Fibroblast of gingiva (primary cell): ENCODE measurements around the gene CCL20.
"Not testable (repeated sequence)": the region's sequence is repeated elsewhere in the genome, so short reads cannot be mapped to it uniquely, and the experiment has no call there.

Experiments
- DNase-seq: peaks from one replicate; pipeline ENCODE4 v3.0.0-alpha.2; 2011; ENCODE audit warnings: low read depth

Gene CCL20, protein sequence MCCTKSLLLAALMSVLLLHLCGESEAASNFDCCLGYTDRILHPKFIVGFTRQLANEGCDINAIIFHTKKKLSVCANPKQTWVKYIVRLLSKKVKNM

GRCh38 chr2:227813562-227814353, at the start of gene CCL20:
Gene CCL20 (plus strand): TSS chr2:227813842. CDS start chr2:227813912, 70 bp downstream.
- DNase-seq, result no peak

DNA sequence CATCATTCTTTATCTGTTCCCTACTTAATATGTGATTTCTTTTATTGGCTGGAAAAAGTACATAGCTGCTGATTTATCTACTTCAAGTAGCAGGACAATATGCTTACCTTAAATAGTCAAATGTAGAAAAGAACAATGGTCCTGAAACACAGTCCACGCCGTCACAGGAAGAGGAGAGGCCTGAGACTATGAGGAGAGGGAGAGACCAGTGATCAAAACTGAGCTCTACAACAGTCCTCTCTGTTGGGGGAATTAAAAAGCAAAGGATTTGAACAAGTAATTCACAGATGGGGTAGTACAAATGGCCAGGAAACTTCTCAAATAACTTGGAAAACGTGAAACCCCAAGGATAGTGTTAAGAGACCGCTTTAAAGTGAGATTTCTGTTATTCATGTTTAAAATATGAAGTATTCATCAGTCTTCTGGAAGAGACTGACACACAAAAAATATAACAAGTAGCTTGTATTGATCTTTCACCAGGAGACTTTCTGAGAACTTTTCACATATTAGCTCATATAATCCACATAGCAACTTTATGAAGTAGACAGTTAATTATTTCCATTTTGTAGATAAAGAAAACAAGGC, 47.8 kb upstream of the CCL20 start:
- DNase-seq, result no peak

DNA sequence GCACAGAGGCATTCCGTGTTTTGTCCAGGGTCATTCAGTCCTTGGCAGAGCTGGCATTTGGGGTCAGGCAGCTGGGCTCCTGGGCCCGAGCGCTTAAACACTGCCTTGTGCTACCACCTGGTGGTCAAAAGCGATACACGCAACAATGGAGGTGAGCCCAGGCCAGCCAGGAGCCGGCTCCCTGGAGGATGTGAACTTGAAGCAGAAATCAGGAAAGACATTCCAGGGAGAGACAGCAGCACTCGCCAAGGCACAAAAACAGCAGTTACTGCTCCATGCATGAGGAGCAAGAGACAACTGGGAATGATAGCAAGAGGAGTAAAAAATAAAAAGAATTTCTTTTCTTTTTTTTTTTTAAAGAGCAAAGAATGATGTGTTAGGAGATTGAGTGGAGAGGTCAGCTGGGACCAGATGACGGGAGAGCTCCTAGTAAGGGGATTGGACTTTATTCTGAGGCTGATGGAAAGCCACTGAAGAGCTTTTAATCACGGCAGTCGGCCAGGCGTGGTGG, 47.2 kb upstream of the CCL20 start:
- DNase-seq, result peak; percentile 58

- no peak for DNase-seq
Observed at GRCh38 chr2:227767830-227768229, 45.8 kb upstream of the CCL20 start.

DNA sequence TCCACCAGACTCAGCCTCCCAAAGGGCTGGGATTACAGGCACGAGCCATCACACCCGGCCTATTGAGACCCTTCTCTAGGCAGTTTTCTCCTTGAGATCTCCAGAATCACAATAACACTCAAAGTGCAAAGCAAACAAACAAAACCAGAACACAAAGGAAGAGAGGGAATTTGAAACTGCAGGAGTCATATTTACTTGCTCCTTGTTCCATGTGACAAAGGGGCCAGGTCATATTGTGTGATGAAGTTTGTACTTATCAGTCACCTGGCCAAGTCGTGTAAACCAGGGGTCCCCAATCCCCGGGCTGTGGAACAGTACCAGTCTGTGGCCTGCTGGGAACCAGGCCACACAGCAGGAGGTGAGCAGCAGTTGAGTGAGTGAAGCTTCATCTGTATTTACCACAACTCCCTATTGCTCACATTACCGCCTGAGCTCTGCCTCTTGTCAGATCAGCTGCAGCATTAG, 41.4 kb upstream of the CCL20 start:
- DNase-seq, result no peak

- no peak for DNase-seq
Observed at GRCh38 chr2:227772932-227773331, 40.7 kb upstream of the CCL20 start.

DNA sequence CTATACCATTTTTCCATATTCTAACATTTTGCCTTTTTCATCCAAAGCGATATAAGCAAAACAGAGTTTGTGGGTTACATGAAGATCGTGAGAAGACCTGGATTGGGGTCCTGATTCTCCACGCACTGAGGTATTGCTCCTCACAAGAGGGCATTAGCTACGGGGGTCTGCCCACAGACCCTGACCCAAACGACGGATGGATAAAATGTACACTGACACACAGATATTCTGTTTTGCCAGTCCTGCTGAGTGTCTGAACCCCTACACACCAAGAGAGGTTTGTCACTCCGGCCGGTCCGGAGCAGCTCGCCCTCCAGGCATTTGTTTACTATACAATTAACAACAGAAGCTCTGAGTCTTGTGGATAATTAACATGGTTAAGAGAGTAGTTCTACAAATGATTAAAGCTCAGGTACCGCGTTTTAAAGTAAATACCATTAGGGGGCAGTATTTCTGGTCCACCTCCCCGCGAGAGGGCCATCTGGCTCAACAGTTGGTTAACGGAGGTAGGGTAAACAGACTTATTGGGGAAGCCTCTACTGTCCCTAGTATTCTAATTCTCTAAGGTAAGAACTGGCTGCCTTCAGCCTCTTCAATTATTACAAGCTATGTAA, 39.5 kb upstream of the CCL20 start:
- DNase-seq, result no peak

GRCh38 chr2:227774895-227775842, 38.5 kb upstream of the CCL20 start:
- DNase-seq, result no peak

DNA sequence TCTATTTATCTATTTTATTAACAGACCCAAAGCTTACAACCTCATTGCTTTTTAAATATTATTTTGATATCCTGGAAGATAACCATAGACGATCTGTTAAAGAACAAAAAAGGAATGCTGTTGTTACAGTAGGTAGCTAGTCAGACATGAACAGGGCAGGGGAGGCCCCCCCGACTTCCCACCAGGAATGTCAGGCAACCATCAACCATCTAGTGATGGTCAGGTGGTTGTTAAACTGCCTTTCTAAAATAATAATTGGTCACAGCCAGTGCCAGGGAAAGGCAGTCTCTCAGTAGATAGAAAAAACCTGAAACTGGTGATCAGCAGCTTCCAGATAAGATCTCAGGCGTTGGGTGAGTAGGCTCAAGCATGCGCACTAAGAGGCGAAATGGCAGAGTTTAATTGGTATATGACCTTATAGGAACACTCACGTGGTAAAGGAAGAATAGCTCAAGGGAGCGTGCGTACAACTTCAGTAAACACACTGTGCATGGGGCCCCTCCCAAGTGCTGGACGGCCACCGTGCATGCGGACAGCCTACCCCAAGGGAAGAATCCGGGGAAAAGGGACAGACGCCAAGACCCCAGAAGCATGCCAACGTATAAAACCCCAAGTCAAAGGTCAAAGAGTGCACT, 32.5 kb upstream of the CCL20 start:
- no peak for DNase-seq

DNA sequence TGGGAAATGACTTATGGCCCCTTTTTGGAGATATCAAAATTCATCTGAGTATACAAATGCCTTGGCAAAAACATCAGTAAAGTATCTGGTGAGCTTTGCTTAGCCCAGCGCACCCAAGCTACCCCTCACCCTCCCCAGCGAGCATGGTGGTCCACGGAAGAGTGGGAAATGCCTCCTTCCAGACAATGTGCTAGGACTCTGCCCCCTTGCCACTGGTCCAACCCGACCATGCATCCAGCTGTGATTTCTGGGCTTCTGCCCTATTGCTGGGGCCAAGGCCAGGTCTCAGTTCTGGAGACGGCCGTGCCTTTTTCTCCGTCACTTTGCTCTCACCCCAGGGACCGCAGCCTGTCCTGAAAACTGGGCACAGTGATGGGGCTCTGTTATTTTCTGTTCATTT, 31.8 kb upstream of the CCL20 start:
- no peak for DNase-seq

DNA sequence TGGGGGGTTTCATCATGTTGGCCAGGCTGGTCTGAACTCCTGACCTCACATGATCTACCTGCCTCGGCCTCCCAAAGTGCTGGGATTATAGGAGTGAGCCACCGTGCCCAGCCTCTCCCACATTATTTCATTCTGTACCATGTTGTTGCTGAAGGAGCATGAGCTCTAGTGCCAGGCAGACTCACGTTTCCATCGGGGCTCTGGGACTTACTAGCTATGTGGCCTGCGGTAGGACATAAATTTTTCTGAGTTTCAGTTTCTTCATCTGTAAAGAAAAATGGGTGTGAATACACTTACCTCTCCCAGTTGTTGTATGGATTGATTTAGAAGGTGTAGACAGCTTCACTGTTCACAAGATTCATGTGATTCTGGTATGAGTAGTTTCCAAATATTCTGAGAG, 30.8 kb upstream of the CCL20 start:
- no peak for DNase-seq

GRCh38 chr2:227783404-227784138, 30.1 kb upstream of the CCL20 start:
- DNase-seq, result no peak

DNA sequence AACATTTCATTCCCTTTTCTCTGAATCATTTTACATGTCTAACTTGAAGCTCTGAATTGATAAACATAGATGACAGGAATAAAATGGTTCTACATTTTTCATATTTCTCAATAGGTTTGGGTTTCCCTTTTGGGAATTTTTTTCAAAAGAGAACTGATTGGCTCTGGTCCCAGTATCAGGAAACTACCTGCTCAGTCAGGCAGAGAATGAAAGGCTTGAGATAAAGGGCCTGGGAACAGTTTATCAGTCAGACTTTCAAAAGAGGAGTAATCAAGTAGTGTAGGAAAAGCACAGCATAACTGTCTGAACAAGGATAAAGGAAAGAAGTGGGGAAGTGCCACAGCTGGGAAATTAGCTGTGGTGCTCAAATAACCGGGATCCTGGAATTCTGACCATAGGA, 28.3 kb upstream of the CCL20 start:
- DNase-seq, result no peak

DNA sequence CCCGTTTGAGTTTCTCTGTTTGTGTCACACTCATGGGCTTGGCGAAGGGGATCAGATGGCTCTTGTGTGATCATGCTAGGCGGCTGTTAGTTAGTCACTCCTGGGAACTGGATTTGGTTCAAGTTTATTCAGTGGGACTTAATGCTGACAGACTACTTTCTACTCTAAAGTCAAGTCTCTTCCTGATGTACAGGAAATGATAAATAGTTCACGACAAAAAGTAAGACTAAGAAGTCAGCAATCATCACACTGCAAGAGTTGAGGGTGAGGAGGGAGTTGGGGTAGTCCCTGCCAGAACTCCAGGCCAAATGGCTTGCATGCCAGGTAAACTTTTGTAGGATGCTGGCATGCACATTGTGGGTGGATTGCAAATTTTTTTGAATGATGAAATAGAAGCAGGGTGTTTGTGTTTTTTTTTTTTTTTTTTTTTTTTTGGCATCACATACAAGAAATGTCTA, 25.1 kb upstream of the CCL20 start:
- no peak for DNase-seq

GRCh38 chr2:227789803-227790202, 23.8 kb upstream of the CCL20 start:
- DNase-seq, result no peak

- peak; percentile 14 for DNase-seq
Observed at GRCh38 chr2:227793148-227793712, 20.4 kb upstream of the CCL20 start.

GRCh38 chr2:227796045-227796711, 17.5 kb upstream of the CCL20 start:
- no peak for DNase-seq

DNA sequence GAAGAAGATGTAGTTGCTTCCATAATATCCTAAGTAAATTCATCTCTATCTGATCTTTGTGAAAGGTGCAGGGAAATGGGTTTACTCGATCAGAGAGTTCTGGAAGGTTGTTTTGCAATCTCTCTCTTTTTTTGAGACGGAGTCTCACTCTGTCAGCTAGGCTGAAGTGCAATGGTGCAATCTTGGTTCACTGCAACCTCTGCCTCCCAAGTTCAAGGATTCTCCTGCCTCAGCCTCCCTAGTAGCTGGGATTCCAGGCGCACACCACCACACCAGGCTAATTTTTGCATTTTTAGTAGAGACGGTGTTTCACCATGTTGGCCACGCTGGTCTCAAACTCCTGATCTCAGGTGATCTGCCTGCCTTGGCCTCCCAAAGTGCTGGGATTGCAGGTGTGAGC, 16.9 kb upstream of the CCL20 start:
- DNase-seq, result not testable (repeated sequence)

DNA sequence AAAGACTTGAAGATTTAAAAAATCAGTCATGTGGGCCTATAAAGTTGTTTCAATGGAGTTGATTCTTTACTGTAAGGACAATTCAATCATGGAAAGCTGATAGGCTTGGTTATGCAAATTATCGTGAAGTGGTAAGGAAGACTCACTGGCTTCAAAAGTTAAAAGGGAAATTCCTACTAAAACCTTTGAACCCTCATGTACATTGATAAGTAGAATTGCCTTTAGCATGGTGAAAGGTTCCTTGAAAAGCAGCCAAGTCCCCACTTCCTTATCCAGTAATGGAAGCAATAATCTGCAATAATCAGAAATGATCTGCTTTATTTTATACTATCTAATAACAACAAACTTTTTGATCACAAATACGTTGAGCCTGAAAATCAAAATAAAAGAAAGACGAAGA, 14.4 kb upstream of the CCL20 start:
- DNase-seq, result no peak
